Gastroesophageal sphincter (tissue), 4 donors: ENCODE results near the gene SEZ6L2. TPM values are rescaled to one million over a fixed set of nuclear protein-coding genes. Genes with fewer than 3 reads are reported as not detected.
"Not testable (repeated sequence)": the region's sequence is repeated elsewhere in the genome, so short reads cannot be mapped to it uniquely, and the experiment has no call there.

Experiments used
- ATAC-seq: fragments of 150-250 bp; one replicate; pipeline ENCODE4 v1.9.1; 2016; ENCODE audit warnings: mild to moderate bottlenecking, moderate library complexity
- H3K27ac ChIP-seq, 4 donors: fragments of 200-600 bp; sonication (generic) in 3 of 4; 1 replicate in 3 of 4; 2 replicates in 1 of 4; pipeline ENCODE4 v1.5.1; 2016 to 2019
- H3K27me3 ChIP-seq: fragments of 200-600 bp; sonication (generic); one replicate; pipeline ENCODE4 v1.5.1; 2019
- H3K36me3 ChIP-seq, 2 donors: fragments of 200-600 bp; sonication (generic); one replicate each; pipeline ENCODE4 v1.5.1; 2019; ENCODE audit warnings: control low read depth in 1 of 2
- H3K4me1 ChIP-seq, 3 donors: fragments of 200-600 bp; sonication (generic); 1 replicate in 2 of 3; 2 replicates in 1 of 3; pipeline ENCODE4 v1.5.1; 2016 to 2019; ENCODE audit warnings: control low read depth in 2 of 3
- H3K4me3 ChIP-seq, 2 donors: fragments of 200-600 bp; sonication (generic); one replicate each; pipeline ENCODE4 v1.5.1; 2019; ENCODE audit warnings: mild to moderate bottlenecking in 1 of 2, moderate library complexity in 1 of 2
- H3K9me3 ChIP-seq, 3 donors: fragments of 200-600 bp; sonication (generic); one replicate each; pipeline ENCODE4 v1.5.1; 2017 to 2019; ENCODE audit warnings: control low read depth in 2 of 3
- CTCF ChIP-seq, 4 experiments: fragments of 200-600 bp in 2 of 4; fragments of 450-650 bp in 2 of 4; sonication (generic) in 1 of 4; IDR thresholded peaks; one replicate each; pipeline ENCODE4 v1.5.1; 2017 to 2019; ENCODE audit warnings: antibody characterized with exemption in 4 of 4, mild to moderate bottlenecking in 2 of 4, moderate library complexity in 2 of 4
- EP300 ChIP-seq: sonication (generic); formaldehyde crosslinking; IDR thresholded peaks from one replicate; pipeline ENCODE4 v1.6.1; 2017; ENCODE audit warnings: antibody characterized with exemption, mild to moderate bottlenecking
- POLR2A ChIP-seq, 2 donors: fragments of 450-650 bp; IDR thresholded peaks; one replicate each; pipeline ENCODE4 v1.6.1; 2017; ENCODE audit warnings: antibody characterized with exemption in 2 of 2, mild to moderate bottlenecking in 2 of 2, moderate library complexity in 1 of 2
- POLR2AphosphoS5 ChIP-seq: sonication (generic); formaldehyde crosslinking; IDR thresholded peaks from one replicate; pipeline ENCODE4 v1.6.1; 2017; ENCODE audit warnings: antibody characterized with exemption
- WGBS, 2 donors: methylation state at CpG; one replicate each; pipeline ENCODE4 v1.1.5; 2018; ENCODE audit warnings: low coverage in 1 of 2; 5-methylcytosine and 5-hydroxymethylcytosine counted together
- total RNA-seq, 4 donors: library from RNA; depleted of rRNA; stranded (reverse); fragments of >200 nt; gene quantifications; one replicate each; pipeline ENCODE4 v1.1.0, GENCODE V29; 2016

The SEZ6L2 gene
- total RNA-seq, 4 donors from 2014 or later: 1.1 to 1.6 (median 1.1) TPM; not detected in 1

- 65 to 77% methylated on average over 7 to 8 of the region's 10 CpGs for WGBS, 2 donors
- peaks cover 21% of the 10 kb centered on the region for H3K27me3 ChIP-seq
- H3K4me3 ChIP-seq: no peak overlapping the region
- no peak for ATAC-seq
- no peaks in the 10 kb centered on the region for H3K9me3 ChIP-seq
- no peaks in the 10 kb centered on the region for H3K36me3 ChIP-seq
- TF ChIP-seq POLR2AphosphoS5: no peak
- TF ChIP-seq CTCF (IDR thresholded peaks at IDR 0.05): no peak
- no peak for TF ChIP-seq POLR2A (IDR thresholded peaks at IDR 0.05)
- TF ChIP-seq EP300: no peak
- H3K27ac ChIP-seq: no peak overlapping the region
- H3K4me1 ChIP-seq: no peaks in the 10 kb centered on the region
Measured at GRCh38 chr16:29891525-29892457, 7.6 kb downstream of the SEZ6L2 start.

DNA sequence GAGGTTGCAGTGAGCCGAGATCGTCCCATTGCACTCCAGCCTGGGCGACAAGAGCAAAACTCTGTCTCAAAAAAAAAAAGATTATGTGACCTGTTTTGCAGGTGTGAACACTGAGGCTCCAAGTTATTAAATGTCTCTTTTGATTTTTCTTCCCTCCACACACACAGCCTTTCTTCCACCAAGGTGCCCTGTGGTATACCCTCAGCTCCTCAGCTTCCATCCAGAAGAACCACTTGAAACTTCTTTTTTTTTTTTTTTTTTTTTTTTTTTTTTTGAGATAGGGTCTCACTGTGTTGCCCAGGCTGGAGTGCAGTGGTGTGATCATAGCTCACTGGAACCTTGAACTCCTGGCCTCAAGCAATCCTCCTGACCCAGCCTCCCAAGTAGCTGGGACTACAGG lies 10.0 kb downstream of the SEZ6L2 start:
- WGBS, 2 donors: 98% methylated on average over 3 of the region's 3 CpGs; no CpG with 5 or more reads in 1 of the 2 donors
- H3K27ac ChIP-seq, ATAC-seq, H3K36me3 ChIP-seq, H3K4me1 ChIP-seq, H3K4me3 ChIP-seq, H3K9me3 ChIP-seq: not testable (repeated sequence)
- peaks cover 10% of the 10 kb centered on the region for H3K27me3 ChIP-seq

- TF ChIP-seq POLR2A (IDR thresholded peaks at IDR 0.05): no peak
- TF ChIP-seq CTCF (IDR thresholded peaks at IDR 0.05): no peak
- TF ChIP-seq POLR2AphosphoS5: no peak
- TF ChIP-seq EP300: no peak
Measured at GRCh38 chr16:29883987-29884386, 15.4 kb downstream of the SEZ6L2 start.

DNA sequence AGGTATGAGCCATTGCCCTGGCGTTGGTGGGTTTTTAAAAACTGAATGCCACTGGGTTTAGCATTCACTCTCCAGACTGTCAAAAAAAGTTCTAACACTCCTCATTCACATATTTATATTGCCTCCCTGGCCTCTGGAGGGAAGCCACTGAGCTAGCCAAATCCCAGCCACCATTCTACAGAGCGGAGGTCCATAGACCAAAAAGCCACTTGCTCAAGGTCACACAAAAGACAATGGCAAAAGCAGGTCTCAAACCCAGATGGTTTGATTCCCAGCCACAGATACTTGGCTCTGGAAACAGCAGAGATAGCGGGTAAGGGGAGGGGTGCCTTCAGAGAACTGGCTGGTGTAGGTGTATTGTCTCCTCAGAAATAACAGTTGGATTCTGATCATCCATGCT lies 18.3 kb downstream of the SEZ6L2 start:
- H3K4me3 ChIP-seq: no peak overlapping the region
- H3K27me3 ChIP-seq: peaks cover 53% of the 10 kb centered on the region
- no peak for ATAC-seq
- no peaks in the 10 kb centered on the region for H3K36me3 ChIP-seq
- H3K27ac ChIP-seq: no peak overlapping the region
- TF ChIP-seq CTCF (IDR thresholded peaks at IDR 0.05) (no peak), EP300 (no peak), POLR2A (IDR thresholded peaks at IDR 0.05) (no peak), POLR2AphosphoS5 (no peak)
- 56 to 78% methylated on average over 1 to 2 of the region's 3 CpGs for WGBS, 2 donors
- H3K4me1 ChIP-seq: peaks cover 0 to 16% (median 0%) of the 10 kb centered on the region in 3 donors
- H3K9me3 ChIP-seq: no peaks in the 10 kb centered on the region

More at GRCh38 chr16:29883987-29884386, 15.4 kb downstream of the SEZ6L2 start:
- Histone ChIP-seq H3K9me3 (no peaks in the 10 kb centered on the region), H3K36me3 (no peaks in the 10 kb centered on the region), H3K27ac (no peak overlapping the region), H3K4me1 (no peaks in the 10 kb centered on the region), H3K27me3 (peaks cover 28% of the 10 kb centered on the region), H3K4me3 (no peak overlapping the region)
- no peak for ATAC-seq
- WGBS, 2 donors: 69 to 87% methylated on average over 3 to 4 of the region's 6 CpGs

GRCh38 chr16:29878172-29878571 lies 21.2 kb downstream of the SEZ6L2 start:
- H3K27ac ChIP-seq: no peak overlapping the region

More at GRCh38 chr16:29878172-29878571, 21.2 kb downstream of the SEZ6L2 start:
- Histone ChIP-seq H3K4me1 (peaks cover 0 to 16% (median 0%) of the 10 kb centered on the region in 3 donors), H3K9me3 (no peaks in the 10 kb centered on the region), H3K4me3 (no peak overlapping the region), H3K36me3 (no peaks in the 10 kb centered on the region), H3K27me3 (peaks cover 60% of the 10 kb centered on the region)
- 77 to 86% methylated on average over 3 to 10 of the region's 14 CpGs for whole genome bisulfite sequencing, 2 donors
- no peak for TF ChIP-seq POLR2A (IDR thresholded peaks at IDR 0.05)
- no peak for TF ChIP-seq CTCF (IDR thresholded peaks at IDR 0.05)
- no peak for TF ChIP-seq POLR2AphosphoS5
- no peak for TF ChIP-seq EP300
- ATAC-seq: no peak
